ENCODE measurements around the gene TTLL13. TPM values are rescaled to one million over a fixed set of nuclear protein-coding genes. Genes with fewer than 3 reads are reported as not detected.

TTLL13 gene
- total and polyA plus RNA-seq, 9 of the 15 experiments (the other 6 are each of a cell fraction or from before 2014, with no cell fraction given) = 0.05 to 0.24 (median 0.11) TPM; not detected in 1

DNA sequence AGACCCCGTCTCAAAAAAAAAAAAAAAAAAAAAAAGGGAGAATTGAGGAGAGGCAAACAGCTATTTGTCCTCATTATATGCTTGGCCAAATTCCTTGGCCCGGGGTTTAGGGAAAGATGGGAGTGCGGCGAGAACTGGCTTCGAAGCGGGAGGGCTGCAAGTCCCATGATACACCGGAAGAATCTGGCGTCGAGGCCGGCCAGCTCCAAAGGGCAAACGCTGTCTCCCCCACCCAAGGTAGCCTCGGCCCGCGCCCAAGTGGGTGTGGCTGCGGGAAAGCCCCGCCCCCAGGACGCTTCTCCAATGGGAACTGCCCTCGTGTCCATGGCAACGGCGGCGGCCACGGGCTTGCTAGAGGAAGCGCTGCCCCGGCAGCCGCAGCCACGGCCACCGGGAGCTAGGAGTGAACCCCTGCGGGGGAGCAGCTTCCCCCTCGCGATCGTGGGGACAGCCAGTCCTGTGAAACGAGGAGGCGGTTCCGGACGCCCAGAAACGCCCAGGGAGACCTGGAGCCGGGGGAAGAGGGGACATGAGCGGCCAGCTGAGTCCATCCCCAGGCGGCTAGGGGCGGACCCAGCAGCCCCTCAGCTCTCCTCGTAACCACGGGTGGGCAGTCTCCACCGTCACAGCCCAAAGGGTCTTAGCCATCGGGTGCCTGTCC lies at the start of gene TTLL13 (continued):
- TF ChIP-seq, protein P1, sequence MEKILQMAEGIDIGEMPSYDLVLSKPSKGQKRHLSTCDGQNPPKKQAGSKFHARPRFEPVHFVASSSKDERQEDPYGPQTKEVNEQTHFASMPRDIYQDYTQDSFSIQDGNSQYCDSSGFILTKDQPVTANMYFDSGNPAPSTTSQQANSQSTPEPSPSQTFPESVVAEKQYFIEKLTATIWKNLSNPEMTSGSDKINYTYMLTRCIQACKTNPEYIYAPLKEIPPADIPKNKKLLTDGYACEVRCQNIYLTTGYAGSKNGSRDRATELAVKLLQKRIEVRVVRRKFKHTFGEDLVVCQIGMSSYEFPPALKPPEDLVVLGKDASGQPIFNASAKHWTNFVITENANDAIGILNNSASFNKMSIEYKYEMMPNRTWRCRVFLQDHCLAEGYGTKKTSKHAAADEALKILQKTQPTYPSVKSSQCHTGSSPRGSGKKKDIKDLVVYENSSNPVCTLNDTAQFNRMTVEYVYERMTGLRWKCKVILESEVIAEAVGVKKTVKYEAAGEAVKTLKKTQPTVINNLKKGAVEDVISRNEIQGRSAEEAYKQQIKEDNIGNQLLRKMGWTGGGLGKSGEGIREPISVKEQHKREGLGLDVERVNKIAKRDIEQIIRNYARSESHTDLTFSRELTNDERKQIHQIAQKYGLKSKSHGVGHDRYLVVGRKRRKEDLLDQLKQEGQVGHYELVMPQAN (IDR thresholded peaks at IDR 0.05; ENCODE audit: borderline replicate concordance) = 0 out of 2 replicates have a peak, but pooled peaks have one; percentile 49
- no peak for TF ChIP-seq ZNF239 (CRISPR knock-in tag; IDR thresholded peaks at IDR 0.05)
- TF ChIP-seq, protein P2, sequence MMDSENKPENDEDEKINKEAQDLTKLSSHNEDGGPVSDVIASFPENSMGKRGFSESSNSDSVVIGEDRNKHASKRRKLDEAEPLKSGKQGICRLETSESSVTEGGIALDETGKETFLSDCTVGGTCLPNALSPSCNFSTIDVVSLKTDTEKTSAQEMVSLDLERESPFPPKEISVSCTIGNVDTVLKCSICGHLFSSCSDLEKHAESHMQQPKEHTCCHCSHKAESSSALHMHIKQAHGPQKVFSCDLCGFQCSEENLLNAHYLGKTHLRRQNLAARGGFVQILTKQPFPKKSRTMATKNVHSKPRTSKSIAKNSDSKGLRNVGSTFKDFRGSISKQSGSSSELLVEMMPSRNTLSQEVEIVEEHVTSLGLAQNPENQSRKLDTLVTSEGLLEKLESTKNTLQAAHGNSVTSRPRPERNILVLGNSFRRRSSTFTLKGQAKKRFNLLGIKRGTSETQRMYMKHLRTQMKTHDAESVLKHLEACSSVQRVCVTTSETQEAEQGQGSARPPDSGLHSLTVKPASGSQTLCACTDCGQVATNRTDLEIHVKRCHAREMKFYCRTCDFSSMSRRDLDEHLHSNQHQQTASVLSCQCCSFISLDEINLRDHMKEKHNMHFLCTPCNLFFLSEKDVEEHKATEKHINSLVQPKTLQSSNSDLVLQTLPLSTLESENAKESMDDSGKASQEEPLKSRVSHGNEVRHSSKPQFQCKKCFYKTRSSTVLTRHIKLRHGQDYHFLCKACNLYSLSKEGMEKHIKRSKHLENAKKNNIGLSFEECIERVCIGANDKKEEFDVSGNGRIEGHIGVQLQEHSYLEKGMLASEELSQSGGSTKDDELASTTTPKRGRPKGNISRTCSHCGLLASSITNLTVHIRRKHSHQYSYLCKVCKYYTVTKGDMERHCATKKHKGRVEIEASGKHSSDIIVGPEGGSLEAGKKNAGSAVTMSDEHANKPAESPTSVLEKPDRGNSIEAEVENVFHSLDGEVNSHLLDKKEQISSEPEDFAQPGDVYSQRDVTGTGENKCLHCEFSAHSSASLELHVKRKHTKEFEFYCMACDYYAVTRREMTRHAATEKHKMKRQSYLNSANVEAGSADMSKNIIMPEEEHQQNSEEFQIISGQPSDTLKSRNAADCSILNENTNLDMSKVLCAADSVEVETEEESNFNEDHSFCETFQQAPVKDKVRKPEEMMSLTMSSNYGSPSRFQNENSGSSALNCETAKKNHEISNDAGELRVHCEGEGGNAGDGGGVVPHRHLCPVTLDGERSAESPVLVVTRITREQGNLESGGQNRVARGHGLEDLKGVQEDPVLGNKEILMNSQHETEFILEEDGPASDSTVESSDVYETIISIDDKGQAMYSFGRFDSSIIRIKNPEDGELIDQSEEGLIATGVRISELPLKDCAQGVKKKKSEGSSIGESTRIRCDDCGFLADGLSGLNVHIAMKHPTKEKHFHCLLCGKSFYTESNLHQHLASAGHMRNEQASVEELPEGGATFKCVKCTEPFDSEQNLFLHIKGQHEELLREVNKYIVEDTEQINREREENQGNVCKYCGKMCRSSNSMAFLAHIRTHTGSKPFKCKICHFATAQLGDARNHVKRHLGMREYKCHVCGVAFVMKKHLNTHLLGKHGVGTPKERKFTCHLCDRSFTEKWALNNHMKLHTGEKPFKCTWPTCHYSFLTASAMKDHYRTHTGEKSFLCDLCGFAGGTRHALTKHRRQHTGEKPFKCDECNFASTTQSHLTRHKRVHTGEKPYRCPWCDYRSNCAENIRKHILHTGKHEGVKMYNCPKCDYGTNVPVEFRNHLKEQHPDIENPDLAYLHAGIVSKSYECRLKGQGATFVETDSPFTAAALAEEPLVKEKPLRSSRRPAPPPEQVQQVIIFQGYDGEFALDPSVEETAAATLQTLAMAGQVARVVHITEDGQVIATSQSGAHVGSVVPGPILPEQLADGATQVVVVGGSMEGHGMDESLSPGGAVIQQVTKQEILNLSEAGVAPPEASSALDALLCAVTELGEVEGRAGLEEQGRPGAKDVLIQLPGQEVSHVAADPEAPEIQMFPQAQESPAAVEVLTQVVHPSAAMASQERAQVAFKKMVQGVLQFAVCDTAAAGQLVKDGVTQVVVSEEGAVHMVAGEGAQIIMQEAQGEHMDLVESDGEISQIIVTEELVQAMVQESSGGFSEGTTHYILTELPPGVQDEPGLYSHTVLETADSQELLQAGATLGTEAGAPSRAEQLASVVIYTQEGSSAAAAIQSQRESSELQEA (IDR thresholded peaks at IDR 0.05; ENCODE audit: low read depth) = no peak
- TF ChIP-seq, protein P3, sequence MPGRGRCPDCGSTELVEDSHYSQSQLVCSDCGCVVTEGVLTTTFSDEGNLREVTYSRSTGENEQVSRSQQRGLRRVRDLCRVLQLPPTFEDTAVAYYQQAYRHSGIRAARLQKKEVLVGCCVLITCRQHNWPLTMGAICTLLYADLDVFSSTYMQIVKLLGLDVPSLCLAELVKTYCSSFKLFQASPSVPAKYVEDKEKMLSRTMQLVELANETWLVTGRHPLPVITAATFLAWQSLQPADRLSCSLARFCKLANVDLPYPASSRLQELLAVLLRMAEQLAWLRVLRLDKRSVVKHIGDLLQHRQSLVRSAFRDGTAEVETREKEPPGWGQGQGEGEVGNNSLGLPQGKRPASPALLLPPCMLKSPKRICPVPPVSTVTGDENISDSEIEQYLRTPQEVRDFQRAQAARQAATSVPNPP (IDR thresholded peaks at IDR 0.05; ENCODE audit: borderline replicate concordance, insufficient read depth, insufficient read length) = no peak
- TF ChIP-seq, protein P4, sequence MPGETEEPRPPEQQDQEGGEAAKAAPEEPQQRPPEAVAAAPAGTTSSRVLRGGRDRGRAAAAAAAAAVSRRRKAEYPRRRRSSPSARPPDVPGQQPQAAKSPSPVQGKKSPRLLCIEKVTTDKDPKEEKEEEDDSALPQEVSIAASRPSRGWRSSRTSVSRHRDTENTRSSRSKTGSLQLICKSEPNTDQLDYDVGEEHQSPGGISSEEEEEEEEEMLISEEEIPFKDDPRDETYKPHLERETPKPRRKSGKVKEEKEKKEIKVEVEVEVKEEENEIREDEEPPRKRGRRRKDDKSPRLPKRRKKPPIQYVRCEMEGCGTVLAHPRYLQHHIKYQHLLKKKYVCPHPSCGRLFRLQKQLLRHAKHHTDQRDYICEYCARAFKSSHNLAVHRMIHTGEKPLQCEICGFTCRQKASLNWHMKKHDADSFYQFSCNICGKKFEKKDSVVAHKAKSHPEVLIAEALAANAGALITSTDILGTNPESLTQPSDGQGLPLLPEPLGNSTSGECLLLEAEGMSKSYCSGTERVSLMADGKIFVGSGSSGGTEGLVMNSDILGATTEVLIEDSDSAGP (CRISPR knock-in tag; IDR thresholded peaks at IDR 0.05) = no peak
- TF ChIP-seq, protein P5, sequence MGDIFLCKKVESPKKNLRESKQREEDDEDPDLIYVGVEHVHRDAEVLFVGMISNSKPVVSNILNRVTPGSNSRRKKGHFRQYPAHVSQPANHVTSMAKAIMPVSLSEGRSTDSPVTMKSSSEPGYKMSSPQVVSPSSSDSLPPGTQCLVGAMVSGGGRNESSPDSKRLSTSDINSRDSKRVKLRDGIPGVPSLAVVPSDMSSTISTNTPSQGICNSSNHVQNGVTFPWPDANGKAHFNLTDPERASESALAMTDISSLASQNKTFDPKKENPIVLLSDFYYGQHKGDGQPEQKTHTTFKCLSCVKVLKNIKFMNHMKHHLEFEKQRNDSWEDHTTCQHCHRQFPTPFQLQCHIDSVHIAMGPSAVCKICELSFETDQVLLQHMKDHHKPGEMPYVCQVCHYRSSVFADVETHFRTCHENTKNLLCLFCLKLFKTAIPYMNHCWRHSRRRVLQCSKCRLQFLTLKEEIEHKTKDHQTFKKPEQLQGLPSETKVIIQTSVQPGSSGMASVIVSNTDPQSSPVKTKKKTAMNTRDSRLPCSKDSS (IDR thresholded peaks at IDR 0.05; ENCODE audit: low read depth, partially characterized antibody) = no peak
- TF ChIP-seq RBM25 (IDR thresholded peaks at IDR 0.05; ENCODE audit: low read depth, low read length, severe bottlenecking) = no peak
- TF ChIP-seq MECOM (CRISPR knock-in tag; IDR thresholded peaks at IDR 0.05) = no peak
- peak; percentile 54 for TF ChIP-seq RBBP5 (IDR thresholded peaks at IDR 0.05; ENCODE audit: borderline replicate concordance, insufficient read depth, low read length, poor library complexity, severe bottlenecking)

All from K562 (cell line).